Adipose tissue (tissue), 3 donors: ENCODE data around the gene FOXO6. TPM values are rescaled to one million over a fixed set of nuclear protein-coding genes. Genes with fewer than 3 reads are reported as not detected.

ENCODE experiments used
- H3K27ac ChIP-seq: one replicate; pipeline ENCODE4 v1.5.1; 2013; ENCODE audit warnings: low read depth, low read length
- WGBS, 3 donors: extraction: QIAGEN DNeasy Blood & Tissue Kit; methylation state at CpG; one replicate each; pipeline ENCODE4 v1.1.7; 2013; 5-methylcytosine and 5-hydroxymethylcytosine counted together
- polyA plus RNA-seq, 3 donors: library from polyadenylated mRNA; stranded (reverse); fragments of 200-250 nt; gene quantifications; one replicate each; pipeline ENCODE4 v1.2.3, GENCODE V29; 2013
- donor health status: healthy with polysubstance abuse.
- donor health status: Bipolar disorder and iron deficiency.
- donor health status: healthy.

Gene FOXO6
- polyA plus RNA-seq, 3 donors: 0.24 to 0.37 (median 0.34) TPM

DNA sequence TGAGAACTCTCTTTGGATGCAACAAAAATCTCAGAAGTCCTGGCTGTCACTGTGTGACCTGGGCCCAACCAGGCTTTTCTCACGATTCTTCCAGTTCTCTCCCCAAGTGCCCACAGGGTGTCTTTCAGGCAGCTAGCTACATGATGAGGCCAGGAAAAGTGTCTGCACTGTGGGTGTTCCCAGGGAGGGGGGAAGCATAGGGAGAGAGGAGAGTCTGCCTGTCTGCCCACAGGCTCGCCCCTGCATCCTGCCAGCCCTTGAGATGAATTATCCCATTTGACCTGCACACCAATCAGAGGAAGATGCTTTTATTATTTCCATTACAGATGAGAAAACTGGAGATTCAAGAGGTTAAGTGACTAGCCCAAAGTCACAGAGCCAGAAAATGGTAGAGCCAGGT, 27.8 kb downstream of the FOXO6 start:
- 82 to 85% (median 82%) methylated on average over 2 of the region's 2 CpGs for WGBS, 3 donors
- H3K27ac ChIP-seq: no peak overlapping the region

DNA sequence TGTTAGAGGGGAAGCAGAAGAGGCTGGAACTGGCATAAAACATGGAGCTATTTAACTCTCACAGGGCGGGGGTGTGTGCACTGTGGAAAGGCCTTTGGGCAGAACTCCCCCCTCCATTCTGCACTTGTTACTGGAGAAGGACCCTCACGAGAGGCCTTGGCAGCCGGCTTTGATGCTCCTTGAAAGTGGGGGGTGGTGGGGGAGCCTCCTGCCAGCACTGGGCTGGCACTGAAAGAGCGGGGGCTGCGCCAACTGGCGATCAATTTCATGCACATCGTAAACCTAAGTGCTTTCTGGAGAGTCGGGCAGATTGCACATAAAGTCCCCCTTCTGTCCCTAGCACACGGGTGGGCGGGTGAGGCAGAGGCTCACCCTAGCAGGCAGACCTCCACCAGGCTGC, 28.9 kb downstream of the FOXO6 start:
- no peak overlapping the region for H3K27ac ChIP-seq
- WGBS, 3 donors: 83 to 91% (median 86%) methylated on average over 10 of the region's 10 CpGs

DNA sequence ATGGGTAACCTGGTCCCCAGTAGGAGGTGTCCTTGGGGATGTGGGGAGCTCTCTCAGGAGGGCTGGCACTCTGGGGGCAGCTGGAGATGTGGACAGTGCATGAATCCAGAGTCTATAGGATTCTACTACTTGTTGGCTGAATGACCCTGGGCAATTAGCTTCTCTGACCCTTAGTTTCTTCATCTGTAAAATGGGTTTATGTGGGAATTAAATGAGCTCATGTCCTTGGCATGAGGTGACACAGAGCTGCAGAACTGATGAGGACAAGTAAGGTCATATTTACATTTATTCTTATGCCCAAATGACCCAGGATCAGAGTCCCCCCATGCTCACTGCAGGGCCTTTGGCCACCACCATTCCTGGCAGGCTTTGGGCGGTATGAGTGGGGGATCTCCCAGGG, 29.3 kb downstream of the FOXO6 start:
- no peak overlapping the region for H3K27ac ChIP-seq
- WGBS, 3 donors: 86 to 100% (median 95%) methylated on average over 1 of the region's 1 CpG

DNA sequence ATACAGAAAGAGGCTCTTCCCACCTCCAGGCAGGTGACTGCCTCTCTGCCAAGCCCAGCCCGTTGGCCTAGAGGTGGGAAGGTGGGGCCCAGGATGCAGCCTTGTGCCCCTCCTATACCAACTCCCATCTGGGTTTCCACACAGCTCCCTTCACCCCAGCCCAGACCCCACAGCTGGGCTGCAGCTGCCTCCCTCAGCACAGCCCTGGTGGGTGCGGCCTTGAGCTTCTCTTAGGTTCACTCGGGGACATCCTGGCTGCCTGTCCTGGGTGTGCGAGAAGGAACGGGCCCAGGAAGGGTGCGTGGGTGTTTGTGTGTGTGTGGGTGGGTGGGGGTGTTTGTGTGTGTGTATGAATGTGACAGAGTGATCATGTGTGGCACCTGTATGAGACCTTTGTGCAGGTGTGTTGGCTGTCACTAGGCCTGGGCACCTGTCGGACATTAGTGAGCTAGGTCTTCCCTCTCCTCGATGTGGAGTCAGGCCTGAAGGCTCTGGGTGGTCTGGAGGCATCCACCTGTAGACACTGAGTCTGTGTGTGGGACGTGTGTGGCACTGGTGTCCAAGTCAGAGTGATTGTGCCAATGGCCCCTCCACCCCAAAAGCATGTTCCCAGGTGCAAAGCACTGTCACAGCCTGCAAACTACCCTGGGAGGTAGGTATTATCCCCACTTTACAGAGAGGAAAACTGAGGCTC, 30.7 kb downstream of the FOXO6 start:
- 50 to 63% (median 55%) methylated on average over 9 of the region's 9 CpGs for WGBS, 3 donors
- no peak overlapping the region for H3K27ac ChIP-seq

DNA sequence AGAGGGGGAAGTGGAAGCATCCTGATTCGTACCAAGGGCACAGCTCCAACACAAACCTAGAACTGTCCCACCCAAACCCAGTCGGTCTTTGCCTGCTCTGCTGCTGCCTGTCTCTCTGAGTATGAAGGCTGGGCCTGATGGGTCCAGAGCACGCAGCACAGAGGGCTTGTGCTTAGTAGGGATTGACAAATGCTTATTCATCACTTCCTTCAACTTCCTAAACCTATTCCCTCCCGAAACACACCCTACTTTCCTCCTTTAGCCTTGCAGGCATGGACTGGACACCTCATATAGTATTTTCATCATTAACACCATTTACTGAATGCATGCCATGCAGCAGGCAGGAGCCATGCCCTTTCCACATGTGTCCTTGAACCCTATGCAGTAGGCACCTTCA, 31.3 kb downstream of the FOXO6 start:
- no peak overlapping the region for H3K27ac ChIP-seq
- WGBS, 3 donors: 80 to 94% (median 82%) methylated on average over 4 of the region's 4 CpGs

DNA sequence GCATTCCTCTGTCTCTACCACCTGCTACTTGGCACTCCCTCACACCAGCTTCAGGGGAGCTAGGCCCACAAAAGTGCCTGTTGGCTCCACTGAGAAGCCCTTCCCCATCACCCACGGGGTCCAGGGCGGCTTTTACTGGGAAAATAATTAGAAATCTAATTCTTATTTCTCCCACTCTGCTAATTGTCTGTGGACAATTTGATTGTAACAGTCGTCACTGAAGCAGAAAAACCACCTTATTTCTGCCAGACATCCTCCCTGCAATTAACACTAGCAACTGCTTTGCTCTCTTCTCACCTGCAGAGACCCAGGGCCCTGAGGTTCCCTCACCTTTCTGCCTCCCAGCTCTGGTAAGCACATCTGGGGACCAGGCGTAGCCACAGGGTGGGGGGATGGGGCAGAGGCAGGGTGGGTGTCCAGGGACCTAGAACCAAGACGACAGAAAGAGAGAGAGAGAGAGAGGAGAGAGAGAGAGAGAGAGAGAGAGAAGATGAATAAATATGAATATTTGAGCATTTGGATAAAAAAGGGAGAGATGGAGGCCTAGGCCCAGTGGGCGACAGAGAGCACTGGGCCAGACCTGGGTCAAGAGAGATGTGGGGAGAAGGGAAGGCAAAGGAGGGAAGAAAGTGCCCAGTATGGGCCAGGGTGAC, 32.6 kb downstream of the FOXO6 start:
- H3K27ac ChIP-seq: no peak overlapping the region
- WGBS, 3 donors: 81 to 84% (median 83%) methylated on average over 6 of the region's 6 CpGs

DNA sequence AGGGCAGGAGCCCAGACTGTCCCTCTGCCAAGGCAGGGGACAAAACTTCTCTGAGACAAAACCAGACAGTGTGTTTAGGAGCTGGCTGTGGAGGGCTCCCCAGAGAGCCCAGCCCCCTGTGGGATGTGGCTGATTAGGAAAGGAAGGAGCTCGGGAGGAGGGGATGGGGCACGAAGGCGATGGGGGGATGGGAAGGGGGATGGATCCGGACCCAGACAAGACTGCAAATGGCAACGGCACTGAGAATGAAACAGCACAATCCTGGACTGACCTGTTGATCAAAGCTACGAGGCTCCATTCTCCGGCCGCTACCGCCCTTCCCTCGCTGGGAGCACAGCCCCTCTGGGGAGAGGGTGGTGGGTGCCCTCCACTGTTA, 33.1 kb downstream of the FOXO6 start:
- H3K27ac ChIP-seq: no peak overlapping the region
- WGBS, 3 donors: 69 to 79% (median 77%) methylated on average over 10 of the region's 10 CpGs

DNA sequence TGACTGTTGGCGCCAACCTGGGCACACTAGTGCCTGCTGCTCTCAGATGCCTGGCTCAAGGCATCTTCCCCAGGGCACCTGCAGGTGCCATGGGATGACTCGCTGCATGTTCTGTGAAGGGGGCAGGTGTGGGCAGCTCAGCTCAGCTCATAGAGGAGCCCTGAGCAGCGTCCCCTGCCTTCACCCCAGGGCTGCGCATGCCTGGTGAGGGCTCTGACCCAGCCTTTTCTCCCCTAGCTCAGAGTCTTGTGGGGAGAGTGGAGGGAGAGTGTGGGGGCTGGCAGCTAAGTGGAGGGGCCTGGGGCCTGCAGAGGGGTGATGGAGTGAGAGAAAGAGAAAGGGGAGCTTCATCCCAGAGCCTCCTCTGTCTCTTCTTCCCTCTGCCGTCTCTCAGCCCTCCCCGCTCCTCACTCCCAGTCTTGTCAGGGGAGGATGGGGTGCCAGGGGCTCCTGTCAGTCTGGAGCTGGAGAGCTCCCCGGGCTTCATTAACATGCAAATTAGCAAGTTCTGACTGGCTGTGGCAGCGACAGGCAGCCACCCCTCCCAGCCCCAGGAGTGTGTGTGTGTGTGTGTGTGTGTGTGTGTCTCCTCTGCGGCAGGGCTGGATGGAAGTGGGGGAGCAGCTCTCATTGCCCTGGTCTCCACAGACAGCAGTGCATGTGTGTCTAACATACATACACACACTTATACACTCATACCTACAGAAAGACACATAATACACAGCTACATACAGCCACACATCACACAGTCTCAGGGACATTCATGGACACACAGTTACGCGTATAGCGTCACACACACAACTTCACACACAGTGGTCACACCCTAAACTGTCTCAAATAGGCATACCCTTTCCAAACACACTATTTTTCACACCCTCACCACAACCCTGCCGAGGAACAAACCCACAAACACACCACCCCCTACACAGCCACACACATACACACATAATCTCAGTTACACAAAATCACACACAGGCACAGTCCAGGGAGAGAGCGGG, 34.0 kb downstream of the FOXO6 start:
- WGBS, 3 donors: 58 to 63% (median 60%) methylated on average over 14 of the region's 14 CpGs
- no peak overlapping the region for H3K27ac ChIP-seq

DNA sequence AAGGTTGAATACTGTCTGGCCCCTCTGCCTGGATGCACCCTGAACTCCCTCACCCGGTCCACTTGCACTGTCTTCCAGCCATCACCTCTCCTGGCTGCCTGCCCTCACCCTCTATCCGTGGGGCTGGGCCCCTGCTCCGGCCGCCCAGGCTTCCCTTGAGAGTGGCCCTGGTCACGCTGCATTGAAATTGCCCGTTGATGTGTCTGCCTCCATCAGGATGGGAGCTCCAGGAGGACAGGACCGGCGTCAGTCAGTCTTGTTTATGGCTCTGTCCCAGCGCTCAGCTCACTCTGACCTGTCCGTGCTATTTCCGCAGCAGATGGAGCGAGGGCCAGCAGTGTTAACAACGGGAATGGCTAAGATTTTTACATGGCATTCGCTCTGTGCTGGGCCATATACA, 34.9 kb downstream of the FOXO6 start:
- no peak overlapping the region for H3K27ac ChIP-seq
- WGBS, 3 donors: 57 to 65% (median 60%) methylated on average over 14 of the region's 14 CpGs

DNA sequence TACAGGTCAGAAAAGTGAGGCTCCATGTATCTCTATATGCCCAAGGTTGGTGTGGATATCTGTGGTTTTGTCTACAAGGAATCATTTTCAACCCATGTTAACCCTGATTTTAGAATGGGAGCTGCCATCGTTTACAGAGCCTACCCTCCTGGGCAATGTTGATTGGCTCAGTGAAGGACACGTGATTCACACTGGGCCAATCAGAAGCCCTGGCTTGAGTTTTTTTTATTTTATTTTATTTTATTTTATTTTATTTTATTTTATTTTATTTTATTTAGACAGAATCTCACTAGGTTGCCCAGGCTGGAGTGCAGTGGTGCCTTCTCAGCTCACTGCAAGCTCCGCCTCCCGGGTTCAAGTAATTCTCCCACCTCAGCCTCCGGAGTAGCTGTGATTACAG, 35.8 kb downstream of the FOXO6 start:
- no peak overlapping the region for H3K27ac ChIP-seq
- WGBS, 3 donors: 81 to 84% (median 84%) methylated on average over 5 of the region's 5 CpGs

DNA sequence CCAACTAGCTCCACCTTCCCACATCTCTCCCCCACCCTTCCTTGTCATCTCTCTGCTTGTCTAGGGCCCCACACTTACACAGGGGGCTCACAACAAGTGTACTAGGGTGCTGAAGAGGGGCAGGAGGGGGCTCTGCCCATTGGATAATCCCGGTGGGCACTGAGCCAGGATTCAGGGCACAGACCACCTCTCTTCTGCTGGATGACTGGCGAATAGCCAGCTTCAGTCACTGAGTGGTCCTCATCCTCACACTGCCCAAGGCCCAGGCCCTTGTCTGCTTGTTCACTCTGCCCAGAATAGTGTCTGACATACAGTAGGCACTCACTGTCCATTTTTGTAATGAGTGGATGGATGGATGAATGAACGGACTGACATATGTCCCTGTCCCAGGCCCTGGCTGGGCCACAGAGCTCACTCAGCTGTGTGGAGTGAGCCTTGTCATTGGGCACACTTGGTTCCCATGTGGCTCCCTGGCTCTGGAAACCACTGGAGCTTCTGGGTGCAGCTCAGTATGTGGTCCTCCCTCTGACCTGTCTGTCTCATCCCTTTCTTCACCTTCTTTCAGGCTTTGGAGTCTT, 36.6 kb downstream of the FOXO6 start:
- no peak overlapping the region for H3K27ac ChIP-seq
- 84 to 96% (median 89%) methylated on average over 3 of the region's 3 CpGs for WGBS, 3 donors

DNA sequence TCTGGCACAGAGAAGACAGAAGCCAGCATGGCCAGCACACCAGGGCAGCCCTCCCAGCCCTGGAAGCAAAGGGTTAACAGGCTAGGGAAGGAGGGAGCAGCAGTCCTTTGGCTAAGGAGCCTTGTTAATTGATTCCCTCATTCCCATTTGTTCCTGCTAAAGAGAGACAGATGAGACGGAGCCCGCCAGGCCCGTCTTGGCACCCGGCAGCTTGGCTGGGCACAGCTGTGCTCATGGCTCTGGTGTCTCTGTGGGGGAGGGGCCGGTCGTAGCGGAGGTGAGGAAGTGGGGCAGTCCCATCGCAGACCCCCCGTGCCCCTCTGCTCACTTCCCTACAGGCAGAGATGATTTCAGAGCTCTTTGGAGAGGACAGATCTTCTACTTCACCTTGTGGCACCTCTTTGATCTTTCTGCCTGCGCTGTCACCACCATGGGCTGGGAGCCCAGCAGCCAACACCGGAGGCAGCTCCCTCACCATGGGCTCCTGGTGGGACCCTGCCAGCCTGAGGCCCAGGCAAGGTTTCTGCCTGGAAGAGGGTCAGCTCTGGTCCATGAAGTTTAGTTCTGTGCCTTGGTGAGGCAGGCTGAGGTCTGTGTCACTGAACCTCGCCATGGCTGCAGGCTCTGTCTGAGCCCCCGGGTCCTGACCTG, 38.0 kb downstream of the FOXO6 start:
- 23 to 54% (median 52%) methylated on average over 13 of the region's 13 CpGs for WGBS, 3 donors
- H3K27ac ChIP-seq: no peak overlapping the region

DNA sequence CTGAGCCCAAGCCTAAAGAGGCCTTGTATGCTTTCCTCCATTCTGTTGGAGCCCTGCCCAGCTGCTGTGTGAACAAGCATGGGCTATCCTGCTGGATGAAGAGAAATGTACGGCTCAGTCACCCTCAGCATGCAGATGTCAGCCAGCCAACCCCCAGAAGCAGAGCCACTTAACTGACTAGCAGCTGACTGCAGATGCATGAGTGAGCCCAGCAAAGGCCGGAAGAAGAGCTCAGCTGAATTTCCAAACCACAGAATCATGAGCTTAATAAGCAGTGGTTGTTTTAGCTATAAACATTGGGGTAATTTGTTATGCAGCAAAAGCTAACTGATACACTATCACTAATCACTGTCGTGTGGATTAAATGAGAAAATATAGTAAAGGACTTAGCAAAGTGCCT, 39.0 kb downstream of the FOXO6 start:
- H3K27ac ChIP-seq: no peak overlapping the region
- WGBS, 3 donors: 79 to 87% (median 85%) methylated on average over 3 of the region's 3 CpGs

DNA sequence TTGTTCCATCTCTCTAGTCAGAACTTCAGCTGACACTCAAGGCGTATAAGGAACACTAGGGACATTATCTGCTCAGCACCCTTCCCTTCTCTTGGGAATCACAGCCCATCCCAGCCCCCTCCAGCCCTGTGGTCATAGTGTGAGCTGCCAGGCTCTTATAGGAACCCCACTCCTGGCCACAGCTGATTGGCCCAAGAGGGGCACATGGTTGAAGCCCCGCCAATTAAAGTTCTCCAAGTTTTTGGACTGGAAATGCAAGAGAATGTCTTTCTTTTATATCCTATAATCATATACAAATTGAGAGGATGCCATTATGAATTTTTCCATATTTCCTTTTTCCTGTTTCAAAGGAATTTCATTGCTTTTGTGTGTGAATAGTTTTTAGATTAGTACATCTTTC, 40.7 kb downstream of the FOXO6 start:
- WGBS, 3 donors: 85 to 94% (median 89%) methylated on average over 2 of the region's 2 CpGs

DNA sequence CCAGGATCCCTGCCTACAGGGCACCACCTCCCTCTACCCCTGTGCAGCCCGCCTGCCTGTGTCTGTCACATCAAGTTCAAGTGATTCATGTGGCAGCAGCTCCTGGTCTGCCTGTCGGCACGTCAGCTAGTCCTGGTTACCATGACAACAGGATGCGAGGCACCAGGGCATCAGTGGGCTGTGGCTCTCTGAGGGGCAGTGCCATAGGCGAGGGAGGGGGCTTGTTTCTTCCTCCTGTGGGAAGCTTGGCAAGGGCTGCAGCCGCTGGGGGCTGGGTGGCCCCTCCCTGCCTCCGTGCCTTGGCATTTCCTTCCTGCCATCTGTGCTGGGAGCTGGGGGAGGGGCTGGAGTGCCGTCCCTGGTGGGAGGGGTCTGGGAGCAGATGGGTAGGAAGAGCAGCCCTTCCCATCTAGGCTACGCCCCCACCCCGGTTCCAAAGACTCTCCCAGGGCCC, 43.1 kb downstream of the FOXO6 start:
- 5 to 10% (median 6%) methylated on average over 10 of the region's 10 CpGs for WGBS, 3 donors
- H3K27ac ChIP-seq: no peak overlapping the region

More for the DNA sequence above, 40.7 kb downstream of the FOXO6 start:
- H3K27ac ChIP-seq: no peak overlapping the region

DNA sequence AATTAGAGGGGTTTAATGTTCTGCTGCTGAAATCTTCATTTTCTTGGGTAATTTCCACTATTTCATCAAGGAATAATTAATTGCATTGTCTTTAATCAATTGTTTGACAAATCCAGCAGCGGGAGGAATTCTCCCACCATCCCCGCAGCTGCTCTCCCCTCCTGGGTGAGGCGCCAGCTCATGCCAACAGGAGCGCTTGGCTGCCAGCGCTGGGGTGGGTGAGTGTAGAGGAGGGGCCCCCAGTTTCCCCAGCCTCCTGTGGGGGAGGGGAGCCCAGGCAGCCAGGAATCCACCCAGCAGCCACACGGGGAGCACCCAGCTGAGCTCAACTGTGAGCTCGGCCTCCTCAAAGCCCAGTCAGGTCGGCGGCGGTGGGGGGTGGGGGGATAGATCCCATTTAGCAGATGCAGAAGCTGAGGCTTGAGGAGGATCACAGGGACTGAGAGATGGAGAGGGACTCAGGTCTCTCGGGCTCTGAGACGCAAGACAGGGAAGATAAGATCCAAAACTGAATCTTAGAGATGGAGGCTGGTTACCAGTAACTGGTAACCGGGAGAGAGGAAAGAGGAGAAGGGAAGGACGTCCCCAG, 46.5 kb downstream of the FOXO6 start:
- H3K27ac ChIP-seq: no peak overlapping the region

DNA sequence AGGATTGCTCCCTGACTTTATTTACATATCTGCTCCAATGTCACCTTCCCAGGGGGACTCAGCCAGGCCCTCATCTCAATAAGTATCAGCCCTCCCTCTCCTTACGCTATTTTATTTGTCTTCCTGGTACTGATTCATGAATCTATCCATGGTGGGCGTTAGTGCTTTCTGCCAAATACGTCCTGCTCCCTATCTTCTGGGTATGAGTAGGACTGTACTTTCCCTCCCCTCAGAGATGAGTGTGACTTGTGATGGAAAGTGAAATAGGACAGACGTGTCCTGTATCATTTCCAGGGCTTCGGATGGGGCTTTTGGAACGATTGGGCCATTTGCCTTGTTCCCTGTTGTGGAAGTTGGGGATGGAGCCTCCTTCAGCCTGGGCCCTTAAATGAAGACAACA, 47.5 kb downstream of the FOXO6 start:
- 64 to 69% (median 67%) methylated on average over 6 of the region's 6 CpGs for WGBS, 3 donors
- H3K27ac ChIP-seq: no peak overlapping the region

More for the DNA sequence above, 46.5 kb downstream of the FOXO6 start:
- WGBS, 3 donors: 46 to 68% (median 65%) methylated on average over 14 of the region's 14 CpGs

DNA sequence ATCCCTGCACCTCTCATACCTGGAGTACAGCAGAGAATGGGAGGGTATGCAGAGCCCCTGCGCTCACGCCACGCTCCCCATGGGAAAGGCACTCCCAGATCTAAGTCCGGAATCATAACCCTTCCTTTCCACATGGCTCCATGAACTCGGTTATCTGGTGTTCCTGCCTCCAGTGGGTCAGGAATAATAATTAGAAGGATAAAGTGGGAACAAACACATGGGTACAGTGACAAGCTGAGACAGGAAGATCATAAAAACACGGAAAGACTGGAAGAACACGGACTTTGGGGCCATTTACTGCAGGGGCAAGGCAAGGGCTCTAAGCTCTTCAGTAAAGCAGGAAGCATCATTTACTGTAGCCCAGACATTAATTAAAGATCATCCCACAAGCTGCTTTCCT, 48.6 kb downstream of the FOXO6 start:
- 82 to 83% (median 83%) methylated on average over 7 of the region's 7 CpGs for WGBS, 3 donors
- H3K27ac ChIP-seq: no peak overlapping the region
